GM18507 (cell line): Measurements from ENCODE around the gene COL13A1.

Experiments
- DNase-seq: peaks from one replicate; pipeline ENCODE4 v3.0.0; 2011; ENCODE audit warnings: low read depth; ENCODE audit not compliant: insufficient read length; ENCODE audit errors: extremely low spot score
- FAIRE-seq: peaks from 2 replicates; lab custom pipeline; 2011; peaks lifted over from hg19 to GRCh38; lab: Jason Lieb, UNC

The COL13A1 gene

GRCh38 chr10:69969977-69970376 is 168.3 kb downstream of the COL13A1 start:
- FAIRE-seq, result no peak

GRCh38 chr10:69972981-69973397 is 171.3 kb downstream of the COL13A1 start:
- no peak for FAIRE-seq

More at GRCh38 chr10:69969977-69970376, 168.3 kb downstream of the COL13A1 start:
- no peak for DNase-seq

GRCh38 chr10:69973678-69974077 is 172.0 kb downstream of the COL13A1 start:
- FAIRE-seq (no peak), DNase-seq (no peak)

More at GRCh38 chr10:69972981-69973397, 171.3 kb downstream of the COL13A1 start:
- DNase-seq, result no peak

- DNase-seq (no peak), FAIRE-seq (no peak)
Measured at GRCh38 chr10:69974551-69975155, 172.9 kb downstream of the COL13A1 start.

GRCh38 chr10:69976795-69977546 is 175.3 kb downstream of the COL13A1 start:
- FAIRE-seq, result no peak
- no peak for DNase-seq

- no peak for FAIRE-seq
- no peak for DNase-seq
Measured at GRCh38 chr10:69979174-69979573, 177.5 kb downstream of the COL13A1 start.

- FAIRE-seq (no peak), DNase-seq (no peak)
Measured at GRCh38 chr10:69980672-69981071, 179.0 kb downstream of the COL13A1 start.

GRCh38 chr10:69988094-69988493 is 186.4 kb downstream of the COL13A1 start:
- FAIRE-seq, result no peak
- no peak for DNase-seq

- FAIRE-seq (no peak), DNase-seq (no peak)
Measured at GRCh38 chr10:69991151-69991550, 189.4 kb downstream of the COL13A1 start.

GRCh38 chr10:69994262-69994661 is 192.6 kb downstream of the COL13A1 start:
- FAIRE-seq (peak; percentile 75), DNase-seq (peak; percentile 5)

- DNase-seq (no peak), FAIRE-seq (no peak)
Measured at GRCh38 chr10:69996611-69997010, 194.9 kb downstream of the COL13A1 start.

- no peak for DNase-seq
- FAIRE-seq, result no peak
Measured at GRCh38 chr10:70000262-70000661, 198.6 kb downstream of the COL13A1 start.

GRCh38 chr10:70007116-70007820 is 205.6 kb downstream of the COL13A1 start:
- DNase-seq (no peak), FAIRE-seq (no peak)
